Measurements from ENCODE around the gene RPL29.
"Not testable (repeated sequence)": the region's sequence is repeated elsewhere in the genome, so short reads cannot be mapped to it uniquely, and the experiment has no call there.

The RPL29 gene

DNA sequence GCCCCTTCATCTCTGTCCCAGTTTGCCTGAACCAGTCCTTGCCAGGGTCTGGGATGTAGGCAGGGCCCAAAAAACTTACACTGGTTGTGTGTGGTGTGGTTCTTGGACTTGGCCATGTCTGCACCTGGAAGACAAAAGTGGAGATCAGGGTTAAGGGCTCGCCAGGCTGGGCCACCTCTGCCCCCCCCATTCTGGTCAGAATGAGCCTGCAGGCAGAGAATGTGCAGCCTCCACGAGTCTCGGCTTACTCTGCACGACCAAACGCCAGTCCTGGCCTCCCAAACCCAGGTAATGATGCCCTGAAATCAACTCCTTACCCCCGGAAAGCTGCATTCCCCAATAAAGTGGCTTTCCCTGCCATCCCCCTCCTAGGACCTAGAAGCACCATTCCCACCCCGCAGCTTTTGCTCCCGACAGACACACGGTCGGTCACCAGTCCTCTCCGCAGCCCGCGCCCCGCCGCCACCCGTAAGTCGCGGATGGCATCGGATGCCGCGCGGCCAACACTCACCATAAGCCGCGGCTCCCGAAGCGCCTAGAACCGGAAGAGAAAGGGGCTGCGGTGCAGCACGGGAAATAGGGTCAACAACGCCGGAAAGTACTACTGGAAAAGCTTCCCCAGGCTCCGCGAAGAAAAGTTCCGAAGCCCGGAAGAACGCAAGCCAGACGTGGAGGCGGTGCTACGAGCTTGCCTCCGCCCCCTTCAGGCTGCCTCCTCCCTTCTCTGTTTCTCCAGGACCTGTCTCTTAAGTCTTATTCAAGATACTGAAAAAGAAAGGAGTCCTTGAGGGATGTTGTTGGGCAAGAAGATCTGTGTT lies at the start of gene RPL29:
RPL29 (minus strand) TSS at position 550 of the 818 bp plus-strand sequence; CDS start at position 116, 434 bp downstream.
- CTCF ChIA-PET = interaction anchor here (0.8 to 4.8 kb wide), 17 partner anchors 9 to 225 kb away, joined by 3 to 33 read pairs (median 4); partner anchors contain the start of genes ABHD14A, ABHD14B, ACY1 and RRP9

DNA sequence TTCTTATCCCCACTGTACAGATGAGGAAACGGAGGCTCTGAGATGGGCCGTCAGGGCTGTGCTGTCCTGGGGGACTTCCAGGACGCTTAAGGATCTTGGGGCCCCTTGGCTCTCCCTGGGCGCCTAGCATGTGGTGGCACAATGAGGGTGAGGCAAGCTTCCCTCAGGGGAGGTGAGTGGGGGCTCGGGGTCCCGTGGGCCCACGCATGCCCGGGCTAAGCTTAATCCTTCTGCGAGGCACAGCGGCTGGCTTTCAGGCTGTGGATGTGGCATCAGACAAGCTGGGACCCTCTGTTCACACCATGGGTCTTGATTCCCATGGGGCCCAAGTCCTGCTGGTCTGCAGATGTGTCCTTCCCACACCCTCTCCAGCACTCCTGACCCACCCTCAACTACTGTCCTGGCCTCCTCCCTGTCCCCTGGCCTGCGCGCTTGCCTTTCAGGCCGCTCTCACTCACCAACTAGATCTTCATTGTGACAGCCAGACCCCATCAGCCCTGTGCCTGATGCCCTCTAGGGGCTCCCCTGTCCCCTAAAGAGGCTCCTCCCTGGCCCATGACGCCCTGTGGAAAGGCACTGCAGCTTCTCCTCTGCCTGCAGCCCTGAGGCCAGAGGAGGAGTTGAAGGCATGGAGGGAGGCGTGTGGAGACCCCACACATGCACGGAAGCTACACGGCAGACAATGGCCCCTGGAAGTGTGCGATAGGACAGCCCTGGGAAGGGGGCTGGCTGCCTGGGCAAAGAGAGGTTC lies 49.3 kb upstream of the RPL29 start:
- ChIA-PET CTCF (interaction anchor here (0.7 to 4.6 kb wide), 6 partner anchors 11 to 164 kb away, joined by 3 to 18 read pairs (median 4); partner anchors contain the start of gene DUSP7), POLR2A (interaction anchor here (0.7 kb wide), 1 partner anchor 23 kb away, joined by 4 read pairs; no protein-coding TSS in a partner anchor)
- no peak for DNase-seq (ENCODE audit: low read depth, low spot score)
- TF ChIP-seq, protein P1, sequence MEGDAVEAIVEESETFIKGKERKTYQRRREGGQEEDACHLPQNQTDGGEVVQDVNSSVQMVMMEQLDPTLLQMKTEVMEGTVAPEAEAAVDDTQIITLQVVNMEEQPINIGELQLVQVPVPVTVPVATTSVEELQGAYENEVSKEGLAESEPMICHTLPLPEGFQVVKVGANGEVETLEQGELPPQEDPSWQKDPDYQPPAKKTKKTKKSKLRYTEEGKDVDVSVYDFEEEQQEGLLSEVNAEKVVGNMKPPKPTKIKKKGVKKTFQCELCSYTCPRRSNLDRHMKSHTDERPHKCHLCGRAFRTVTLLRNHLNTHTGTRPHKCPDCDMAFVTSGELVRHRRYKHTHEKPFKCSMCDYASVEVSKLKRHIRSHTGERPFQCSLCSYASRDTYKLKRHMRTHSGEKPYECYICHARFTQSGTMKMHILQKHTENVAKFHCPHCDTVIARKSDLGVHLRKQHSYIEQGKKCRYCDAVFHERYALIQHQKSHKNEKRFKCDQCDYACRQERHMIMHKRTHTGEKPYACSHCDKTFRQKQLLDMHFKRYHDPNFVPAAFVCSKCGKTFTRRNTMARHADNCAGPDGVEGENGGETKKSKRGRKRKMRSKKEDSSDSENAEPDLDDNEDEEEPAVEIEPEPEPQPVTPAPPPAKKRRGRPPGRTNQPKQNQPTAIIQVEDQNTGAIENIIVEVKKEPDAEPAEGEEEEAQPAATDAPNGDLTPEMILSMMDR (IDR thresholded peaks at IDR 0.05; ENCODE audit: insufficient read depth, low read length, missing control alignments) = no peak
- H3K4me3 ChIP-seq (ENCODE audit: low read depth, low read length) = no peak overlapping the region

More for the DNA sequence above, at the start of gene RPL29:
- peak within 1 kb of the TSS; percentile 92 for H3K4me3 ChIP-seq (ENCODE audit: low read depth, low read length)
- POLR2A ChIA-PET = interaction anchor here (0.6 to 2.7 kb wide), 17 partner anchors 9 to 606 kb away, joined by 3 to 35 read pairs (median 4); partner anchors contain the start of genes ABHD14B, ACY1, PARP3 and PCBP4
- TF ChIP-seq, protein P1 (IDR thresholded peaks at IDR 0.05; ENCODE audit: insufficient read depth, low read length, missing control alignments) = no peak
- peak; percentile 63 for DNase-seq (ENCODE audit: low read depth, low spot score)

DNA sequence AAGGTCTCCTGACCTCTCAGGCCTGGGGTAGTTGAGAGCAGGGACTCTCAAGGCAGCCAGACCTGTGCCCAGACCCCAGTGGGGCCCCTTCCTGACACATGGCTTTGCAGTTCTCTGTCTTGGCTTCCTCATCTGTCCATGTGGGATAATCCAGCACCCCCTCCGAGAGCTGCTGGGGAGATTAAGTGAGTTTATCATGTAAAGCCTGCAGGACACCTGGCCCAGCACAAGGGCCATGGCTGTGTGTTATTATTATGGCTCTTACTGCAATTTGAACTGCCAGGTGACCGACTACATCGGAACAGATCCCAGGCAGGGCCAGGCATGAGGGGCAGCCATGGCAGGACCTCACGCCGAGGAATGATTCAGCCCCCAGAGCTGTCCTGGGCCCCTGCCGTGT lies 48.1 kb upstream of the RPL29 start:
- TF ChIP-seq, protein P1 (IDR thresholded peaks at IDR 0.05; ENCODE audit: insufficient read depth, low read length, missing control alignments) = no peak
- POLR2A ChIA-PET = interaction anchor here (0.6 to 1.2 kb wide), 2 partner anchors 25 to 48 kb away, joined by 3 read pairs; no protein-coding TSS in a partner anchor
- no peak for DNase-seq (ENCODE audit: low read depth, low spot score)
- CTCF ChIA-PET = interaction anchor here (0.9 to 4.6 kb wide), 5 partner anchors 12 to 80 kb away, joined by 3 to 18 read pairs (median 3); partner anchors contain the start of gene DUSP7
- no peak overlapping the region for H3K4me3 ChIP-seq (ENCODE audit: low read depth, low read length)

GRCh38 chr3:52043039-52043438 lies 47.3 kb upstream of the RPL29 start:
- DNase-seq (ENCODE audit: low read depth, low spot score); H3K4me3 ChIP-seq (ENCODE audit: low read depth, low read length): not testable (repeated sequence)
- POLR2A ChIA-PET = interaction anchor here (1.2 kb wide), 1 partner anchor 47 kb away, joined by 3 read pairs; no protein-coding TSS in a partner anchor
- CTCF ChIA-PET = interaction anchor here (1.4 kb wide), 1 partner anchor 21 kb away, joined by 3 read pairs; no protein-coding TSS in a partner anchor

DNA sequence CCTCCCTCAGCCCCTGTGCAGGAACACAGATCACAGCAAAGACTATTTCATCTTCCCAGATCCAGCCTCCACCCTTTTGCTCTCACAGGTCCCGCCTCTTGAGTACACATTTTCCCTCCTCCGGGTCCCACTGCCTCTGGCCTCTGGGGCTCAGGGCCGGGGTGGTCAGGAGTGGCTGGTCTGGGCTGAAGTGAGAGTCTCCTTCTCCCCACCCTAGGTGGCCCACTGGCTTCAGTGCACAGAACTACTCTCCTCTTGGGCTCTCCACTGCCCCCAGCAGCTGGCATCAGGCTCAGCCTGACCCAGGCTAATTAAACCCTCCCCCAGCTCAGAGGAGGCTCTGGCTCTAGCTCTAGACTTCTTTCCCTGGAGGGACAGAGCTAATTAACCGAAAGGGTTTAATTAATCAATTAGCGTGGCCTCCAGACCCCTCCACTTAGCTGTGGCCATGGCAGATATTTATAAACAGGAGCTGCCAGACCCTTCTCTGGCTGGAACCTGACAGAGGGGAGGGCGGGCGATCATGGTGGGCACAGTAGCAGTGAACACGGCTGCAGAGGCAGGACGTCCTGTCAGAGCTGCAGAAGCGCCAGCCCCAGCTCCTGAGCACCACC lies 45.5 kb upstream of the RPL29 start:
- POLR2A ChIA-PET = no interaction called here
- TF ChIP-seq, protein P1 (IDR thresholded peaks at IDR 0.05; ENCODE audit: insufficient read depth, low read length, missing control alignments) = peak; percentile 41
- no peak for DNase-seq (ENCODE audit: low read depth, low spot score)
- no peak overlapping the region for H3K4me3 ChIP-seq (ENCODE audit: low read depth, low read length)
- CTCF ChIA-PET = interaction anchor here (1.0 to 2.4 kb wide), 11 partner anchors 9 to 82 kb away, joined by 3 to 12 read pairs (median 5); no protein-coding TSS in a partner anchor

- no peak for DNase-seq (ENCODE audit: low read depth, low spot score)
- H3K4me3 ChIP-seq (ENCODE audit: low read depth, low read length) = no peak overlapping the region
- ChIA-PET CTCF (interaction anchor here (1.2 to 2.4 kb wide), 7 partner anchors 12 to 40 kb away, joined by 3 to 12 read pairs (median 6); no protein-coding TSS in a partner anchor), POLR2A (interaction anchor here (0.5 kb wide), 1 partner anchor 18 kb away, joined by 3 read pairs; no protein-coding TSS in a partner anchor)
- TF ChIP-seq, protein P1 (IDR thresholded peaks at IDR 0.05; ENCODE audit: insufficient read depth, low read length, missing control alignments) = no peak
Measured at GRCh38 chr3:52040600-52040999, 44.9 kb upstream of the RPL29 start.
